ENCODE data around the gene POLE4.

The POLE4 gene

DNA sequence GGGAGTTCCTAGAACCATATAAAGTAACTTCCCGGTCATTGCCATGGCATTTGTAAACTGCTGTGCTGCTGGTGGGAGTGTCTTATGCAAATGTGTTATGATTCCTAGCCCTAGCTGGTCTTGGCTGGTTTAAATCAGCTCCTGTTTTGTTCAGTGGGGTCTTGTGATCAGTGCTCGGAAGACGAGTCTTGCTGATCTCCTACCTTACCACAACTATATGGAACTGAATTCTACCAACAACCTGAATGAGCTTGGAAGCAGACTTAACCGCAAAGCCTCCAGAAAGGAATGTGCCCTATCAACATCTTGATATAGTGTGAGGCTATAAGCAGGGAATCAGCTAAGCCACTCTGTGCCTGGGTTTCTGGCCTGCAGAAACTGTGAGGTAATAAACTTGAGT lies 33.5 kb downstream of the POLE4 start:
- DNase-seq (ENCODE audit: low read depth) = no peak

DNA sequence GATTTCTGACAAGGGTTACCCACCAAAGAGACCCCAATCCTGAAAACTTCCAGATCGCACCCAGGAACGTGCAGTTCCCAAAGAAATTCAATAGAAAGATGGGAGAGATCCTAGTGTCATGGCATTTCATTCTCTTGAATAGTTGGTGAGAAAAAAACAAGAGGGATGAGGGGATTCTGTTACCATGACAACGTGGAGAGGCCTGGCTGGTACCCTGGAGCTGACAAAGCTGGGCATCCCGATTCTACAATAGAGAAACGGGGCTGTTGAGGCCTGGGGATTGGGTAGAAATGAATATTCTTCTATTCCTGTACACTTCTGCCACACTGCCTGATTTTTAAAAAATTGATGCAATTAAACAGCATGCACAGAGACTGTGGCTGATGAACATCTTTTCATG lies 41.0 kb downstream of the POLE4 start:
- DNase-seq (ENCODE audit: low read depth) = no peak

DNA sequence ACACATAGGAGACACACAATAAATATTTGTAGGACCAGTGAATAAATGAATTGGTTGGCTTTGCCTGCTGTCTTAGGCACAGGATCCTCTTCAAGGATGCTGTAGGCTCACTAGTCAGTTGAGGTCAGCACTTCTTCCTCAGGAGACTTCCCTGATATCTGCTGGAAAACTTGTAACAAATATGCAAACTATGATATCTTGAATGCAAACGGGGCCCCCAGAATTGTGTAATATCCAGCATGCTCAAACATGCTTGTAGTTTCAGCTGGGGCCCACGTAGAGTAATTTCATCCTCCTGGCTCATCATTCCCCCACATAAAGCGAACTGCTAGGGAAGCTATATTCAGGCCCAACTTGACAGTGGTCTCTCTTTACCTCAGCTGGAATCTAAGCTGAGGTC lies 43.6 kb downstream of the POLE4 start:
- no peak for DNase-seq (ENCODE audit: low read depth)

DNA sequence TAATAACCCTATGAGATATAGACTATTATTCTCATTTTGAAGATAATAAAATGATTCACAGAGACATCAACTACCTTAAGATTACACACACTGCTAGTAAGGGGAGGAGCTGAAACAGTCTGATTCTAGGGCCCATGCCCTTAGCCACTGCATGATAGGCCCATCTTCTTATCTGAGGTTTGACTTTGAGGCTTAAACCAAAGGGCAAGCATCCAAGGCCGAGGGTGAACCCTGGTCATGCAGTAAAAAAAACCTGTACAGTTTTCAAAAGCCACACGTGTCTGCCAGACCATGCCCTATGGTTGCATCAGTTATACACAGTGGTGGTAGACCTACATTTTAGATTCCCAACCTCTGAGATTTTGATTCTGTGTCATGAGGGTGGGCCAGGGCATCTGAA lies 44.8 kb downstream of the POLE4 start:
- no peak for DNase-seq (ENCODE audit: low read depth)

DNA sequence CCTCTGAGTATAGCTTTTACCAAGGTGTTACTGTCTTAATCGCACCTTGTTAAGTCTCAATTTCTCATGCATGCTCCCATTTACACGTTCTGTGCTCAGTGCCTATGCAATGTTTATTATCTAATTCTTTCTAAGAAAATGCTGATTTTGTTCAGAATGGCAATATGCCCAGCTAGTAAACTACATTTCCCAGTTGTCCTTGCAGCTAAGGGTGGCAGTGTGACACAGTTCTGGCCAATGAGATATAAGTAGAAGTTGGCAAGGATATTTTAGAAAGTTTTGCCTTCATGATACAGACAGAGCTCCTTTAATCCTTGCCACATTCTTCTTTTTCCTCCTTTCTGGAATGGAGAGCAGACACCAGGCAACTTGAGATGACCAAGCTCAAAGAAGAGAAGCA lies 45.3 kb downstream of the POLE4 start:
- DNase-seq (ENCODE audit: low read depth) = no peak

DNA sequence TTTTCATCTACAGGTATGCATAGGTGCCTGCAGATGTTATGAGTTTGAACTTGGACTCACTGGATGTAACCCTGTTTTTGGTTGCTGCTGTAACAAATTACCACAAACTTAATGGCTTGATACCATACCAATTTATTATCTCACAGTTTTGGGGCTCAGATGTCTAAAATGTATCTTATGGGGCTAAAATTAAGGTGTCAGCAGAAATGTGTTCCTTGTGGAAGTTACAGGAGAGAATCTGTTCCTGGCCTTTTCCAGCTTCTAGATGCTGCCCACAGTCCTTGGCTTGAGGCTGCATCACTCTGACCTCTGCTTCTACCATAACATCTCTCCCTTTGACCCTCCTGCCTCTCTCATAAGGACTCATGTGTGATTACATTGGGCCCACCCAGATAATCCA lies 47.6 kb downstream of the POLE4 start:
- no peak for DNase-seq (ENCODE audit: low read depth)

DNA sequence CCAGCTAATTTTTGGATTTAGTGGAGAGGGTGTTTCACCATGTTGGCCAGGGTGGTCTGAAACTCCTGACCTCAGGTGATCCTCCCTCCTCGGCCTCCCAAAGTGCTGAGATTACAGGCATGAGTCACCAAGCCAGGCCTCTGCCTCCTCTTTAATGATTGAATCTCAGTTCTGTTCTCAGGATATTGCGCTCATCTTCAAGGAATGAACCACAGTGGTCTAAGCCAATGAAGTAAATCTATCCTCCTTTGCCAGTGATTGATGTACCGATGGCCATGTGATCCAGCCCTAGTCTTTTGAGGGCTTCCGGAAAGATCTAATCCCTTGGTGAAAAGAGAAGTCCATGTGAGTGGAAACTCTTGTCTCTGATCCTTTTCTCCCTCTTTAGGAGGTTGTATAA lies 48.6 kb downstream of the POLE4 start:
- no peak for DNase-seq (ENCODE audit: low read depth)

DNA sequence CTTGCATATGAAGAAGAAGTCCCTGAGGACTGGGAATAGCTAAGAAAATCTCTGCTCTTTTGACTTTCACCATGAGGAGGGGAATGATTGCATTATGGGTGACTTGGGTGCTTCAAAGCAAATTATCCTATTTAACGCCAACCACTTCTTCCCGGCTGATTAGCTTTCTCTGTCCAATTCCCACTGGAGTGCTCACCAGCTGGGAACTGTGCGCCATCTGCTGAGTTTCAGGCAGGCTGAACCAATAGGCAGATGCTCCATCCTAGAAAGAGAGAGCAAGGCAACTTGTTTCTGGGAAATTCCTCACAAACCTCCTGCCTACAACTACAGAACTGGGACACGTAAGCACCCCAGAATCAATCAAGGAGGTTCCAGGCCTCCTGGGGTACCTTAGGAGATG lies 49.4 kb downstream of the POLE4 start:
- DNase-seq (ENCODE audit: low read depth) = no peak

DNA sequence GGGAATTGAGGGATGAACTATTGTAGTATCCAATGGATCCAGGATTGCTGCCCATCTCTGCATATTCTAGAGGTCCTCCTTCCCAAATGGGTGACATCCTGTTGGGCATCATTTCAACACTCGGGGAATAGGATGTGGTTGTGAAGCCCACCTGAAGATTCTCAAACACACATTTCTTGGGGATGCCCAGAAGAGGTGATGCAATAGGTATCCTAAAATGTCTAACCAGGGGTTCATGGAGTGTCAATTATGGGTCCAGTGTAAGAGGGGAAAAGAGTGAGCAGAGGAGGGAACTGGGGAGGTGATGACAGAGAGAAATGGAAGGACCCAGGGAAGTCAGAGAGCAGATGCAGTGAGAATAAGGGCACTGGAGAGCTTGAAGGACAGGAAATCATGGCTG lies 52.1 kb downstream of the POLE4 start:
- no peak for DNase-seq (ENCODE audit: low read depth)

DNA sequence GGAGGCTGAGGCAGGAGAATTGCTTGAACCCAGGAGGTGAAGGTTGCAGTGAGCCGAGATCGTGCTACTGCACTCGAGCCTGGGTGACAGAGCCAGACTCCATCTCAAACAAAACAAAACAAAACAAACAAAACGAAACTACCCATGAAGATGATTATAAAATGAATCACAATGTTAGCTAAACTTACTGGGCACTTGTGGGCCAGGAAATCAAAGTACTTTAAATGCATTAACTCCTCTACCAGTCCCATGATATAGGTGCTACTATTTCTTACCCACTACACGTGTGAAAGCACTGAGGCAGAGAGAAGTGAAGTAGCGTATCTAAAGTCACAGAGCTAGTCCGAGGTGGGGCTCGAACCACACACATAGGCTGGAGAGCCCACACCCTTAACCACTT lies 53.6 kb downstream of the POLE4 start:
- no peak for DNase-seq (ENCODE audit: low read depth)

DNA sequence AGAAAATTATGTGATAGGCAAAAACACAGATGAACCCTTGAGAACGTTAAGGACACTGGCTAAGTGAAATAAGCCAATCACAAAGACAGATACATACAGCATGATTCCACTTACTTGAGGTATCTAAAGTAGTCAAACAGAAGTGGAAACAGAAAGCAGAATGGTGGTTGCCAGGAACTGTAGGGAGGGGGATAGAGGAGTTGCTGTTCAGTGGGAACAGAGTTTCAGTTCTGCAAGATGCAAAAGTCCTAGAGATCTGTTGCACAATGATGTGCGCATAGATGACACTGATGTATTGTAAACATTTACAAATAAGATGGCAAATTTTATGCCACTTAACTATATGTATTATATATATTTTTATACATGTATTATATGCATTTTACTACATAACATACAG lies 59.7 kb downstream of the POLE4 start:
- DNase-seq (ENCODE audit: low read depth) = no peak

Measured in T-helper 22 cell (primary cell).